ENCODE measurements around the gene WBP2. TPM values are rescaled to one million over a fixed set of nuclear protein-coding genes. Genes with fewer than 3 reads are reported as not detected.

WBP2 gene
- total and polyA plus RNA-seq, 10 of the 15 experiments (the other 5 are each of a cell fraction or from before 2014, with no cell fraction given) = 1.5 to 57.3 (median 27.5) TPM

DNA sequence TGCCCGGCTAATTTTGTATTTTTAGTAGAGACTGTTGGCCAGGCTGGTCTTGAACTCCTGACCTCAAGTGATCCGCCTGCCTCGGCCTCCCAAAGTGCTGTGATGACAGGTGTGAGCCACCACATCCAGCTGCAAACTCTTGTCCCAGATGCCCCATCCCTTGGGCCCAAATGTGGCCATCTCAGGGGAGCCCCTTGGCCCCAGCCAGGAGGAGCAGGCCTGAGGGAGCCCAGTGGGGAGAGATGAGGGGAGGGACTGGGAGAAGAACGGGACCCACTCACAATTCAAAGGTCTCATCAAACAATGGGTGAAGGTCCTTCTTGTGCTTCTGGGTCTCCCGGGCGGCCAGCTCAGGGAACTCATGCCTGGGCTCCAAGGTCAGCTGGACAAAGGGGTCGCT, 25.4 kb downstream of the WBP2 start:
- SMC1A ChIA-PET (ENCODE audit: uncharacterized antibody, unreplicated experiment) = interaction anchor here (0.9 to 1.4 kb wide), 4 partner anchors 44 to 76 kb away, joined by 3 to 4 read pairs (median 4); no protein-coding TSS in a partner anchor
- Histone ChIP-seq H3K36me3 (ENCODE audit: control insufficient read depth in 2 of 2, insufficient read depth in 2 of 2, low read length in 1 of 2) (peaks cover 3 to 7% of the 10 kb centered on the region in 2 experiments; a peak in 3 of 4 replicates), H3K27me3 (replicated peaks in 1 of 2; ENCODE audit: control insufficient read depth in 2 of 2, insufficient read depth in 2 of 2, low read length in 1 of 2) (no peaks in the 10 kb centered on the region), H3K9me3 (replicated peaks; ENCODE audit: control insufficient read depth, insufficient read depth, low read length) (no peaks in the 10 kb centered on the region), H4K20me1 (ENCODE audit: control insufficient read depth, insufficient read depth) (no peaks in the 10 kb centered on the region), H3K4me1 (ENCODE audit: control insufficient read depth, insufficient read depth, low read length) (no peaks in the 10 kb centered on the region), H3K9ac (ENCODE audit: control insufficient read depth, insufficient read depth, low read length) (no peak overlapping the region), H3K79me2 (ENCODE audit: control insufficient read depth, insufficient read depth, low read length) (no peaks in the 10 kb centered on the region), H3K4me2 (ENCODE audit: control insufficient read depth, insufficient read depth) (no peak overlapping the region), H3K4me3 (no peak overlapping the region), H2AFZ (ENCODE audit: control insufficient read depth, low read depth, low read length) (no peak overlapping the region), H3K27ac (ENCODE audit: control insufficient read depth, insufficient read depth) (no peak overlapping the region)
- FAIRE-seq = no peak
- no peak for ATAC-seq
- POLR2A ChIA-PET = no interaction called here
- in situ Hi-C loops (cut with MboI) (no loop called here), intact Hi-C loops (cut with micrococcal nuclease; ENCODE audit: unreplicated experiment) (no loop called here)
- no peak for DNase-seq (ENCODE audit: low read depth, low spot score)
- no TSS peak for BruUV-seq (replicated peaks)
- TF ChIP-seq STAT3 (IDR thresholded peaks at IDR 0.05; ENCODE audit: low read depth, low read length) (no peak), SP1 (IDR thresholded peaks at IDR 0.05; ENCODE audit: low read depth, low read length) (no peak), RCOR1 (conservative IDR thresholded peaks at IDR 0.05; ENCODE audit: low read depth, low read length) (no peak), NR2C1 (IDR thresholded peaks at IDR 0.05) (no peak), TBL1XR1 (IDR thresholded peaks at IDR 0.05; ENCODE audit: low read depth, low read length) (no peak), SUPT20H (IDR thresholded peaks at IDR 0.05; ENCODE audit: borderline replicate concordance, control insufficient read depth, low read depth, low read length) (no peak), HCFC1 (IDR thresholded peaks at IDR 0.05; ENCODE audit: low read length) (no peak), DPF2 (IDR thresholded peaks at IDR 0.05) (no peak), KAT2A (conservative IDR thresholded peaks at IDR 0.05; ENCODE audit: control insufficient read depth, low read depth, low read length) (no peak), CBX5 (IDR thresholded peaks at IDR 0.05; ENCODE audit: low read depth) (no peak), CHD1 (IDR thresholded peaks at IDR 0.05; ENCODE audit: low read depth, low read length) (no peak), SREBF1 (IDR thresholded peaks at IDR 0.05; ENCODE audit: low read length) (no peak)
- TF ChIP-seq, protein P1, sequence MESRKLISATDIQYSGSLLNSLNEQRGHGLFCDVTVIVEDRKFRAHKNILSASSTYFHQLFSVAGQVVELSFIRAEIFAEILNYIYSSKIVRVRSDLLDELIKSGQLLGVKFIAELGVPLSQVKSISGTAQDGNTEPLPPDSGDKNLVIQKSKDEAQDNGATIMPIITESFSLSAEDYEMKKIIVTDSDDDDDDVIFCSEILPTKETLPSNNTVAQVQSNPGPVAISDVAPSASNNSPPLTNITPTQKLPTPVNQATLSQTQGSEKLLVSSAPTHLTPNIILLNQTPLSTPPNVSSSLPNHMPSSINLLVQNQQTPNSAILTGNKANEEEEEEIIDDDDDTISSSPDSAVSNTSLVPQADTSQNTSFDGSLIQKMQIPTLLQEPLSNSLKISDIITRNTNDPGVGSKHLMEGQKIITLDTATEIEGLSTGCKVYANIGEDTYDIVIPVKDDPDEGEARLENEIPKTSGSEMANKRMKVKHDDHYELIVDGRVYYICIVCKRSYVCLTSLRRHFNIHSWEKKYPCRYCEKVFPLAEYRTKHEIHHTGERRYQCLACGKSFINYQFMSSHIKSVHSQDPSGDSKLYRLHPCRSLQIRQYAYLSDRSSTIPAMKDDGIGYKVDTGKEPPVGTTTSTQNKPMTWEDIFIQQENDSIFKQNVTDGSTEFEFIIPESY (IDR thresholded peaks at IDR 0.05) = no peak
- RAD21 ChIA-PET (ENCODE audit: unreplicated experiment) = interaction anchor here (0.8 to 1.8 kb wide), 7 partner anchors 19 to 76 kb away, joined by 3 to 12 read pairs (median 6); partner anchors contain the start of gene GALK1
- WGBS (ENCODE audit: insufficient coverage, insufficient replicate concordance, low lambda C conversion rate, missing lambda C conversion rate) = 78% methylated on average over 7 of the region's 7 CpGs
- CTCF ChIA-PET = interaction anchor here (0.6 to 5.9 kb wide), 19 partner anchors 14 to 178 kb away, joined by 3 to 63 read pairs (median 4); partner anchors contain the start of genes GALK1 and UNC13D

Data from GM12878 (cell line).